ENCODE data around the gene GPC6. TPM values are rescaled to one million over a fixed set of nuclear protein-coding genes. Genes with fewer than 3 reads are reported as not detected.

The GPC6 gene
- total and polyA plus RNA-seq, 12 donors, result 0.15 to 5.4 (median 2.5) TPM

- no peak for ATAC-seq
- TF ChIP-seq CTCF (IDR thresholded peaks at IDR 0.05), result no peak
- no peak overlapping the region for H3K27ac ChIP-seq
- H3K9me3 ChIP-seq, result peaks cover 0 to 4% (median 0%) of the 10 kb centered on the region in 11 donors
- H3K36me3 ChIP-seq, result no peaks in the 10 kb centered on the region
- H3K27me3 ChIP-seq, result no peaks in the 10 kb centered on the region
- 76 to 82% methylated on average over 3 of the region's 3 CpGs for whole genome bisulfite sequencing, 2 donors
- intact Hi-C loops (cut with DNase I), result no loop called here
- no peaks in the 10 kb centered on the region for H3K4me1 ChIP-seq
- no peak overlapping the region for H3K4me3 ChIP-seq
- no peak for DNase-seq
Measured at GRCh38 chr13:93355094-93355493, 128.5 kb downstream of the GPC6 start.

DNA sequence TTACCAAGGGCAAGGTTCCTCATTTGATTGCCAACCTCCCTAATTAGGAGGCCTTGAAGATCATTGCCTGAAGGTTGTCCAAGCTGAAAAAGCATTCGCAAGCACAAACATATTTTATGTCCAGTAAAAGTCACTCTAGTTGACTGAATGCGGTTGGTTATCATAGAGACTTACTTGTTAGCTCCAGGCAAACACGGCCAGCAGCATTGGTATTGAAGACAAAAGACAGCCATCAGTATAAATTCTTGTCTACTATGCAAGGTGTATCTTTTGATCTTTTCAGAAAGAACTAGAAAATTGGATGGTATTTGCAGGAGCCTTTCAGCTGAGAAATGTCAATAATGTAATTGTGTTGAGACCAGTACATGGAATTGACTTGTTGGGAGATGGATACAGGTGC lies 129.9 kb downstream of the GPC6 start:
- Histone ChIP-seq H3K27ac (no peak overlapping the region), H3K36me3 (no peaks in the 10 kb centered on the region), H3K4me3 (no peak overlapping the region), H3K9me3 (peaks cover 0 to 4% (median 0%) of the 10 kb centered on the region in 11 donors), H3K27me3 (no peaks in the 10 kb centered on the region), H3K4me1 (no peaks in the 10 kb centered on the region)
- WGBS, 2 donors, result 87 to 88% methylated on average over 3 of the region's 3 CpGs
- DNase-seq, result no peak
- intact Hi-C loops (cut with DNase I), result no loop called here
- no peak for TF ChIP-seq CTCF (IDR thresholded peaks at IDR 0.05)
- ATAC-seq, result no peak

GRCh38 chr13:93360021-93360420 lies 133.4 kb downstream of the GPC6 start:
- no peak overlapping the region for H3K4me3 ChIP-seq
- no peaks in the 10 kb centered on the region for H3K36me3 ChIP-seq
- no peak for ATAC-seq
- H3K27me3 ChIP-seq, result no peaks in the 10 kb centered on the region
- no peak for TF ChIP-seq CTCF (IDR thresholded peaks at IDR 0.05)
- WGBS, 2 donors, result 74 to 77% methylated on average over 4 of the region's 4 CpGs
- no peak overlapping the region for H3K27ac ChIP-seq
- peaks cover 0 to 4% (median 0%) of the 10 kb centered on the region in 11 donors for H3K9me3 ChIP-seq
- intact Hi-C loops (cut with DNase I), result no loop called here
- no peaks in the 10 kb centered on the region for H3K4me1 ChIP-seq
- DNase-seq, result no peak

DNA sequence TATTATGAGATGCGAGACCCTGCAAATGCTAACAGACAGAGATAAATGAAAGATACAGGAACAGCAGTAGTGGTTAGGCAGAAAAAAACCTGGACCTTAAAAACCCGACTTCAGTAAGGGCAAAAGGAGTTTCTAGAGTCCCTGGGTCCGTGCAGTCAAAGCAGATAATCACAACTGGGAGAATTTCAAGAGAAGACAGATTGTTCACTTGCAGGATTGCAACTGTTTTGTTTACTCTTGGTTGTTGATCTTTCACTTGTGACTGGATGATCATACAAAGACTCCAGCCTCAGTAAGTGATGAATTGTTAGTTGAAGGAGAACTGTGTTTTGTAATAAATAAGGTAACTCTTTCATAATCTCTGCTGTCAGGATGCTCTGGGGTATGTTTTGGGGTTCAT lies 135.1 kb downstream of the GPC6 start:
- no peak for ATAC-seq
- no peaks in the 10 kb centered on the region for H3K27me3 ChIP-seq
- no peak overlapping the region for H3K4me3 ChIP-seq
- intact Hi-C loops (cut with DNase I), result no loop called here
- no peak for DNase-seq
- no peak overlapping the region for H3K27ac ChIP-seq
- H3K9me3 ChIP-seq, result peaks cover 0 to 4% (median 0%) of the 10 kb centered on the region in 11 donors
- H3K4me1 ChIP-seq, result no peaks in the 10 kb centered on the region
- H3K36me3 ChIP-seq, result no peaks in the 10 kb centered on the region
- 49 to 52% methylated on average over 3 of the region's 3 CpGs for WGBS, 2 donors
- no peak for TF ChIP-seq CTCF (IDR thresholded peaks at IDR 0.05)

All from heart right ventricle (tissue), 16 donors.